Progenitor cell of endocrine pancreas (in vitro differentiated cells): ENCODE measurements around the gene LRTM2. TPM values are rescaled to one million over a fixed set of nuclear protein-coding genes. Genes with fewer than 3 reads are reported as not detected.
A peak's percentile ranks its signal among the peaks of the same experiment; 100 is the strongest.

Experiments used
- DNase-seq: peaks from one replicate; pipeline ENCODE4 v3.0.0; 2021; ENCODE audit warnings: low spot score; ENCODE audit not compliant: unreplicated experiment
- H3K27ac Mint-ChIP-seq: 2 replicates; pipeline ENCODE4 v1.8.0; 2021; ENCODE audit warnings: mild to moderate bottlenecking, moderate library complexity, mixed read lengths
- H3K27me3 Mint-ChIP-seq: 2 replicates; pipeline ENCODE4 v1.8.0; 2021; ENCODE audit warnings: mixed read lengths
- H3K36me3 Mint-ChIP-seq: 2 replicates; pipeline ENCODE4 v1.8.0; 2022; ENCODE audit warnings: mixed read lengths; ENCODE audit not compliant: insufficient read depth
- H3K4me1 Mint-ChIP-seq: 2 replicates; pipeline ENCODE4 v1.8.0; 2021; ENCODE audit warnings: low read depth, mixed read lengths
- H3K4me3 Mint-ChIP-seq: 2 replicates; pipeline ENCODE4 v1.8.0; 2021; ENCODE audit warnings: low read depth, mild to moderate bottlenecking, moderate library complexity, mixed read lengths
- H3K9me3 Mint-ChIP-seq: 2 replicates; pipeline ENCODE4 v1.8.0; 2021; ENCODE audit warnings: low read depth, mixed read lengths
- total RNA-seq: library from RNA; stranded (reverse); gene quantifications from 2 replicates; pipeline ENCODE4 v1.2.1, GENCODE V29; 2021
- TF ChIP-seq, protein P1 (sequence below): fragments of 200-600 bp; sonication (generic); IDR thresholded peaks from one replicate; pipeline ENCODE4 v1.5.0; 2021; ENCODE audit warnings: antibody characterized with exemption, mild to moderate bottlenecking; ENCODE audit not compliant: unreplicated experiment

The LRTM2 gene
- total RNA-seq, 1 donor from 2014 or later: 0.48 TPM

DNA sequence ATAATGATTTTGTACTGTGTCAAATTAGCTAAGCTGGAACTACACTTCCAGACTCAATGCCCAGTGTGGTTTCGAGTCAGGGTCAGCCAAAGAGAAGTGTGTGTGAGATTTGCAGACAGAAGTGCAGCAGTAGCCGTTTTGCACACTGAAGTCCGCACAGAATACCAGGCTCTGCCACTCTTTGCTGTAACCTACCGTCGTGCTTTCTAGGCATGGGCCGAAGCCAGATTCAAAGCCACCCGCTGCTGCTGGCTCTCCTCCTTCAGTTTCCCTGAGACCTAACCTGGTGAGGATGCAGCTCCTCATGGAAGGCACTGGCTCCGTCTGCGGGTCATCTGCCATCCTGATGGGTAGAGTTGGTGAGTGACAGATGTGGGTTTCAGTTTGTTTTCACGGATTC, 48.8 kb downstream of the LRTM2 start:
- Mint-ChIP-seq H3K4me1 (no peaks in the 10 kb centered on the region), H3K4me3 (no peak overlapping the region), H3K9me3 (peaks cover 16% of the 10 kb centered on the region), H3K27ac (no peak overlapping the region), H3K27me3 (peaks cover 6% of the 10 kb centered on the region), H3K36me3 (peaks cover 3% of the 10 kb centered on the region)
- TF ChIP-seq, protein P1, sequence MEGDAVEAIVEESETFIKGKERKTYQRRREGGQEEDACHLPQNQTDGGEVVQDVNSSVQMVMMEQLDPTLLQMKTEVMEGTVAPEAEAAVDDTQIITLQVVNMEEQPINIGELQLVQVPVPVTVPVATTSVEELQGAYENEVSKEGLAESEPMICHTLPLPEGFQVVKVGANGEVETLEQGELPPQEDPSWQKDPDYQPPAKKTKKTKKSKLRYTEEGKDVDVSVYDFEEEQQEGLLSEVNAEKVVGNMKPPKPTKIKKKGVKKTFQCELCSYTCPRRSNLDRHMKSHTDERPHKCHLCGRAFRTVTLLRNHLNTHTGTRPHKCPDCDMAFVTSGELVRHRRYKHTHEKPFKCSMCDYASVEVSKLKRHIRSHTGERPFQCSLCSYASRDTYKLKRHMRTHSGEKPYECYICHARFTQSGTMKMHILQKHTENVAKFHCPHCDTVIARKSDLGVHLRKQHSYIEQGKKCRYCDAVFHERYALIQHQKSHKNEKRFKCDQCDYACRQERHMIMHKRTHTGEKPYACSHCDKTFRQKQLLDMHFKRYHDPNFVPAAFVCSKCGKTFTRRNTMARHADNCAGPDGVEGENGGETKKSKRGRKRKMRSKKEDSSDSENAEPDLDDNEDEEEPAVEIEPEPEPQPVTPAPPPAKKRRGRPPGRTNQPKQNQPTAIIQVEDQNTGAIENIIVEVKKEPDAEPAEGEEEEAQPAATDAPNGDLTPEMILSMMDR: no peak
- peak; percentile 7 for DNase-seq

DNA sequence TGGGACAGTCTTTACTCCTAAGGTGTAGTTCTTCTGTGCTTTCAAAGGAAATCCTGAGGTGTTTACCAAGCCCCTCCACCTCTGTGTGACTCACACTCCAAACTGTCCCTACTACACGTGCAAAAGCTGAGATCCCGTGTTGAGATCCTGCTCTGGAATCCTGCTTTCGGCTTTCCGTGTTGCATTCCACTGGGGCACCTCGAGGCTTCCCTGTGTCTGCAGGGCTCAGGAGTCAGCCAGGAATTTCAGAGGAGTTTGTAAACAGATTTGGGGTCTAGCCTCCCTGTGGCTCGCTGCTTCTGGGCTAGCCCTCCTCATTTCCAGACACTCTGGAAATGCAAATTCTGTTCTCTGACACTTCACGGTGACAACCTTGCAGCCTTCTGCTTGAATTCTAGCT, 49.7 kb downstream of the LRTM2 start:
- Mint-ChIP-seq H3K27me3 (peaks cover 6% of the 10 kb centered on the region), H3K9me3 (peaks cover 16% of the 10 kb centered on the region), H3K36me3 (peaks cover 3% of the 10 kb centered on the region), H3K27ac (no peak overlapping the region), H3K4me1 (peaks cover under 1% of the 10 kb centered on the region), H3K4me3 (no peak overlapping the region)
- TF ChIP-seq, protein P1: no peak
- DNase-seq: peak; percentile 7

DNA sequence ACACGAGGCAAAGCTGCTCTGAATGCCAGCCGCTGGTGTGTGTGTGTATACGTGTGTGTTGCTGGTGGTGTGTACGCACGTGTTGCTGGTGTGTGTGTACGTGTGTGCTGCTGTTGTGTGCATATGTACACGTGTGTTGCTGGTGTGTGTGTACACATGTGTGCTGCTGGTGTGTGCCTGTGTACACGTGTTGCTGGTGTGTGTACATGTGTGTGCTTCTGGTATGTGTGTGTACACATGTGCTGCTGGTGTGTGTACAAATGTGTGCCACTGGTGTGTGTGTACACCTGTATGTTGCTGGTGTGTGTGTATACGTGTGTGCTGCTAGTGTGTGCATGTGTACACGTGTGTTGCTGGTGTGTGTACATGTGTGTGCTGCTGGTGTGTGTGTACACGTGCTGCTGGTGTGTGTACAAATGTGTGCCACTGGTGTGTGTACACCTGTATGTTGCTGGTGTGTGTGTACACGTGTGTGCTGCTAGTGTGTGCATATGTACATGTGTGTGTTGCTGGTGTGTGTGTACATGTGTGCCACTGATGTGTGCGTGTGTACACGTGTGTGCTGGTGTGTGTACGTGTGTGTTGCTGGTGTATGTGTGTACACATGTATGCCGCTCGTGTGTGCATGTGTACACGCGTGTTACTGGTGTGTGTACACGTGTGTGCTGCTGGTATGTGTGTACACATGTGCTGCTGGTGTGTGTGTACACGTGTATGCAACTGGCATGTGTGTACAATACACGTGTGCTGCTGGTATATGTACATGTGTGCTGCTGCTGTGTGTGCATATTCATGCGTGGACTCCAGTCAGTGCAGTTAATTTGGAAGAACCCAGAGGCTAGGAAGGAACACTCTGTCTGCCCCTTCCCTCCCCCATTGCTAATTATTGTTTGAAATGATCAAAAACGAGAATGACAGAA, 50.9 kb downstream of the LRTM2 start:
- peaks cover 13% of the 10 kb centered on the region for H3K9me3 Mint-ChIP-seq
- H3K4me3 Mint-ChIP-seq: no peak overlapping the region
- H3K4me1 Mint-ChIP-seq: peaks cover 5% of the 10 kb centered on the region
- TF ChIP-seq, protein P1: no peak
- peaks cover 3% of the 10 kb centered on the region for H3K36me3 Mint-ChIP-seq
- peak; percentile 6 for DNase-seq
- no peak overlapping the region for H3K27ac Mint-ChIP-seq
- H3K27me3 Mint-ChIP-seq: peaks cover 8% of the 10 kb centered on the region

DNA sequence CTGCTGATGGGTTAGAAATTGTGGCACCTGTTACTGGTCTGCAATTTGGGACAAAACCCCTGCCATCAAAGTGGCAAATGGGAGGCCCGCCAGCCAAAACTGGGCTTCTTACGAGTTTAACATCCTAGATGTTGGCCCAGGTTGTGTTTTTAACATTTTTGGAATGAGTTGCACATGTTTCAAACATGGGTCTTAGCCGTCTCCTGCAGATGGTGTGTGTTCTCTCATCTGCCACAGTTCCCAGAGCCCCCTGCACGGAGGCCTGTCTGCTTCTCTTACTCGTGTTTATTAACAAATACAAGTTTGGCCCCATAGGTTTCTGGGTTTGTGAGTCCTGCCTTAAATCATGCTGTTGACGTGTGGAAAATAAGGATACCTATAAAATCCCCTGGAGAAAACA, 51.6 kb downstream of the LRTM2 start:
- H3K4me1 Mint-ChIP-seq: peaks cover 10% of the 10 kb centered on the region
- peaks cover 11% of the 10 kb centered on the region for H3K9me3 Mint-ChIP-seq
- TF ChIP-seq, protein P1: no peak
- H3K36me3 Mint-ChIP-seq: peaks cover 3% of the 10 kb centered on the region
- H3K27ac Mint-ChIP-seq: no peak overlapping the region
- DNase-seq: no peak
- H3K27me3 Mint-ChIP-seq: peaks cover 8% of the 10 kb centered on the region
- H3K4me3 Mint-ChIP-seq: no peak overlapping the region

DNA sequence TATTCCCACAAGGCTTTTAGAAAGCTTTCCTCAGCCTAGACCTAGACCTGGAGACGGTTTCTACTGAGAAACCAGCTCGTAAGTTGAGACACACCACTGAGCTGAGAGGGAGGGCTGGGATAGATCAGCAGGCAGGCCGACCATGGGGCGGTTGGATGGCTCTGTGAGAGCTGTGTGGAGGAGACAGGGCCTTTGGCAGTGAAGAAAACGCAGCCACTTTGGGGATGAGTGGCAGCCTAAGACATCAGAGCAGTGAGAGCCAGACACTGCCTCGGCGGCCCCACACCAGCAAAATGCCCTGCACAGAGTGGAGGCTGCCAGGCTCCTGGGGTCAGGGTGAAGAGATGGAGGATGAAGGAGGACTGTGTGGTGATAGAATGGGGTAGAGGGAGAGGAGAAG, 52.1 kb downstream of the LRTM2 start:
- H3K27ac Mint-ChIP-seq: no peak overlapping the region
- peaks cover 10% of the 10 kb centered on the region for H3K9me3 Mint-ChIP-seq
- peaks cover 14% of the 10 kb centered on the region for H3K4me1 Mint-ChIP-seq
- TF ChIP-seq, protein P1: no peak
- peaks cover 8% of the 10 kb centered on the region for H3K27me3 Mint-ChIP-seq
- DNase-seq: peak; percentile 7
- H3K4me3 Mint-ChIP-seq: no peak overlapping the region
- H3K36me3 Mint-ChIP-seq: peaks cover 3% of the 10 kb centered on the region
